ENCODE measurements around the gene RGPD5. TPM values are rescaled to one million over a fixed set of nuclear protein-coding genes. Genes with fewer than 3 reads are reported as not detected.
"Not testable (repeated sequence)": the region's sequence is repeated elsewhere in the genome, so short reads cannot be mapped to it uniquely, and the experiment has no call there.

RGPD5 gene
- total RNA-seq, 4 donors from 2014 or later: 13.6 to 52.6 (median 33.4) TPM

DNA sequence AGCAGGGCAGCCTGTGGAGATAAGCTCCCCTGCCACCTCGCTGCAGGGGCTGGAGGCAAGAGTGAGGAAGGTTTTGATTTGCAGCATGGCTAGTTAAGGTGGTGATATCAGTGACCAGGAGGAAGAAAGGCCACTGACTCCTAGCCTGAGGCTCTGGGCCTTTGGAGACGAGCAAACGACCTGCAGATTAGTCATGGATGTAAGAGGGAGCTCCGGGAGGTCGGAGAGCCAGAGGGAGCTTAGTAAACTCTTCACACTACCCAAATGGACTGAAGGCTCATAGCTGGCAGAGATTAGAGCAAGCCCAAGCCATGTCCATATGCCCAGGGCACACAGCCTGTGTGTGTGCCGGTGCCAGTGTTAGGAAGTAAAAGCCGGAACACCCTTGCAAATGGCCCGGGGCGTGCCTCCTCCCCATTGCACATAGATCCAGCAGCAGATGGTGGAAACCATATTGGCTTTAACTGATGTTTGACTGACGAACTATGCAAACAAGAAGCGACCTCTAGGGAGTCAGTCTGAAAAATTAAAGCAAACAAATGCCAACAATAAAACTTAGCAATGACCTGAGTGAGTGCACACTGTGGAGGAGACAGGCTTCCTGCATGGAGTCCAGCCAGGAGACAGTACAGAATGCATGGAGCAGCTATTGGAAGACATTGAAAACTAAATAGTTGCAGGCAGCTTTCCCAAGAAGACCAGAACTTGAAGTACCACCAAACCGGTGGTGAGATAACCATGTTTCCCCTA, 2.4 kb upstream of the RGPD5 start:
- ATAC-seq, H3K36me3 ChIP-seq: not testable (repeated sequence)
- no CpG with 5 or more reads among the region's 12 CpGs for WGBS, 2 donors (ENCODE audit: low coverage in 1 of 2)

DNA sequence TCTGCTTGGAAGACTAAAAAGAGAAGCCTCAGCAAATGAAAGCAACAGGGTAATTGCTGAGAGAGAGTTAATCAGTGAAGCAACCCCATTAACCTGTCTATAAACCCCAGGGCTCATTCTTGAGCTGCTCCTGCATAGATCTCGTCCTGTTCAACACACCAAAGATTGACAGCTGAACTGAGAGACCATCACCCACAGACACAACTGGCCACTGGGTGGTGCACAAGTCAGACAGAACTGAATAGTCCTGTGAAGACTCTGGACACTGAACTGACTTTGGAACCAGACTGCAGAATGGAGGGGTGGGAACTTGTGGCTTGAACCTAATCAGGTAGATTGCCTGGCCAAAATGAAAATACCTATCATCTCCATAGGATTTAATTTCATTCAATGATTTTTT, 1.4 kb upstream of the RGPD5 start:
- H3K27ac ChIP-seq, H3K4me3 ChIP-seq, H3K27me3 ChIP-seq, ATAC-seq, H3K9me3 ChIP-seq, H3K4me1 ChIP-seq, H3K36me3 ChIP-seq: not testable (repeated sequence)
- WGBS, 2 donors (ENCODE audit: low coverage in 1 of 2): no CpG with 5 or more reads among the region's 1 CpG

More for the DNA sequence above, 2.4 kb upstream of the RGPD5 start:
- not testable (repeated sequence) for H3K4me3 ChIP-seq, H3K27ac ChIP-seq, H3K9me3 ChIP-seq, H3K27me3 ChIP-seq, H3K4me1 ChIP-seq

DNA sequence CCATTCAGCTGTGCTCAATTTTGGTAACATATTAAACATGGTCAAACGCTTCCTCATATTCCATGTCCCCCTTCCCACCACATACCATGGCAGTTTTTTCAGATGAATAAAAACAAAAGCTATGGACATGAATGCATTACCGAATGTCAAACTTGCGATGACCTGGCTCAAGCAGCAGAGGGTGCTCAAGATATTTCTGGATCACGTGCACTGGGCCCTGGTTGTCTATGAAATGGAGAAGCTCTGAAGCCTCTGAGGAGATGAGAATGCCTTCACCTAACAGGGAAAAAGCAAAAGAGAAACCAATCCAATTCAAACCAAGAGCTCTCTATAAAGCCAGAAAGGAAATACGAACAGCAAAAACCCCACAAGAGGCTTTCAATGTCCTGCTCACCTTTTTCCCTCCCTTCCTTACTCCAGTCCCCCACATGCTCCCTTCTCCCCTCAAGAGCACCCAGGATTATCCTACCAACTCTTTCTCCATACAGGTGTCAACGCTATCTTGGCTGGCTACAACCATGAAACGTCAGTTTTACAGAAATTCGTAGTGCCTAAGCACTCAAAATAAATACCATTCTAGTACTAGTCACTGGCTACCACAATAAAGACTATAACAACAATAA, 77.1 kb downstream of the RGPD5 start:
- WGBS, 2 donors (ENCODE audit: low coverage in 1 of 2): no CpG with 5 or more reads among the region's 8 CpGs
- not testable (repeated sequence) for H3K36me3 ChIP-seq, H3K4me1 ChIP-seq, H3K27ac ChIP-seq, H3K27me3 ChIP-seq, H3K4me3 ChIP-seq, H3K9me3 ChIP-seq
- ATAC-seq: peak; percentile 73

DNA sequence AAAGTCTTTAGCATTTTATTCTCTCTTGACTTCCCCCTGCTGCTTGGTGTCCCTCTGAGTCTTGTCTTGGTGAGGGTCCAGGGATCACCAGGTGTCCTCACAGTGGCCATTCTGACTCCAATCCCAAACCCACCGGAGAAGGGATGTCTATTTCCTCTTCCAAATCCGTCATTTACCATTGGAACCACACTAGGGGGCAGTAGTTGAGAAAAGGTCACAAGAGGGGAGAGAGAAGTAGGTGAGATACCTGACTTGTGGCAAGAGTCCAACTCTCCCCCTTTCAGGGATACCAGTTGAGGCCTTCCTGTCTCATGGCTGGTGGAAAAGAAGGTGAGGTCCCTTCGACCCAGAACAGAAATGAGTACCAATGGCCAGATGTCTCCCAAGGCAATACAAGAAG, 82.5 kb downstream of the RGPD5 start:
- not testable (repeated sequence) for H3K27ac ChIP-seq, H3K4me3 ChIP-seq, H3K4me1 ChIP-seq, H3K9me3 ChIP-seq, H3K27me3 ChIP-seq, ATAC-seq, H3K36me3 ChIP-seq
- no CpG with 5 or more reads among the region's 3 CpGs for WGBS, 2 donors (ENCODE audit: low coverage in 1 of 2)

DNA sequence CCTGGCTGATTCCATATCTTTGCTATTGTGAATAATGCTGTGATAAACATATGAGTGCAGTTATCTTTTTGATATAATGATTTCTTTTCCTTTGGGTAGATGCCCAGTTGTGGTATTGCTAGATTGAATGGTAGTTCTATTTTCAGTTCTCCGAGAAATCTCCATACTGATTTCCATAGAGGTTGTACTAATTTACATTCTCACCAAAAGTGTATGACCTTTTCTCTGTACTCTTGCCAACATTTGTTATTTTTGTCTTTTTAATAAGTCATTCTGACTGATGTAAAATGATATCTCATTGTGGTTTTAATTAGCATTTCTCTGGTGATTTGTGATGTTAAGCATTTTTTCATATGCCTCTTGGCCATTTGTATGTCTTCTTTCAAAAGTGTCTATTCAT, 88.0 kb downstream of the RGPD5 start:
- H3K4me1 ChIP-seq, H3K36me3 ChIP-seq, ATAC-seq, H3K4me3 ChIP-seq, H3K27ac ChIP-seq, H3K27me3 ChIP-seq, H3K9me3 ChIP-seq: not testable (repeated sequence)
- WGBS, 2 donors (ENCODE audit: low coverage in 1 of 2): no CpG with 5 or more reads among the region's 1 CpG

DNA sequence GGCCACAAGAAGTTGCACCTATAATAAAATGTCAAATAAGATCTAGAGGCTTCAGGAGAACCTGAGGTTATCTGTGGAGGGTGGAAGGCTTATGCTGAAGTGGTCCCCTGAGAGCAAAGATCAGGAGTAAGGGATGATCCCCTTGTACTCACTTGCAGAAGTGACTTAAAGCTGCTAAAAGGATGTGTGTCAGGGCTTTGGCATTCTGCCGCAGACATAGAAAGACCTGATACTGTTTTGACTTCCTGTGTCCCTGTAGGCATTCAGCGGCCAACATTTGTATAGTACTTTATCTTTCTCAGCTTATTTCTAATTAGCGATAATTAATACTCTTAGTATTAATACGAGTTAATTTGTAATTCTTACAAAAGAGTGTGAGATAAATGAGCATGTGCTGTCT, 94.3 kb downstream of the RGPD5 start:
- H3K27me3 ChIP-seq, ATAC-seq: not testable (repeated sequence)
- WGBS, 2 donors (ENCODE audit: low coverage in 1 of 2): no CpG with 5 or more reads among the region's 4 CpGs

DNA sequence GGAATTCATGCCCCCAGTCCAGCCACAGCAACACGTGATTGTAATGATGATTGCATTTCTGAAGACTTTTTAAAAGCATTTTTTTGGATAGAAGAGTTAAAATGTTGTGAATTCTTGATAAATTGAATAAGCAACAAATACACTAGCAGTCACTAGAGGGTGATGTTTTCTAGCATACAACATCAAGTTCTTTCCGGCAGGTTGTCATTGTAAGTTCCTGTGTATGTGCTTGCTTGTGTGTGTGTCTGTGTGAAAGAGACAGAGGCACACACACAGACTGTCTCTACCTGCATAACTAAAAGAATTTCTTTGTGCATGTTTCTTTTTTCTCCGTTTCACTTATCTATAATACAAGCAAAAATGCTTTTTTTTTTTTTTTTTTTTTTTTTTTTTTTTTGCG, 95.8 kb downstream of the RGPD5 start:
- ATAC-seq, H3K9me3 ChIP-seq, H3K4me3 ChIP-seq, H3K27ac ChIP-seq, H3K4me1 ChIP-seq, H3K27me3 ChIP-seq, H3K36me3 ChIP-seq: not testable (repeated sequence)
- no CpG with 5 or more reads among the region's 4 CpGs for WGBS, 2 donors (ENCODE audit: low coverage in 1 of 2)

More for the DNA sequence above, 94.3 kb downstream of the RGPD5 start:
- not testable (repeated sequence) for H3K4me3 ChIP-seq, H3K4me1 ChIP-seq, H3K27ac ChIP-seq, H3K9me3 ChIP-seq, H3K36me3 ChIP-seq

DNA sequence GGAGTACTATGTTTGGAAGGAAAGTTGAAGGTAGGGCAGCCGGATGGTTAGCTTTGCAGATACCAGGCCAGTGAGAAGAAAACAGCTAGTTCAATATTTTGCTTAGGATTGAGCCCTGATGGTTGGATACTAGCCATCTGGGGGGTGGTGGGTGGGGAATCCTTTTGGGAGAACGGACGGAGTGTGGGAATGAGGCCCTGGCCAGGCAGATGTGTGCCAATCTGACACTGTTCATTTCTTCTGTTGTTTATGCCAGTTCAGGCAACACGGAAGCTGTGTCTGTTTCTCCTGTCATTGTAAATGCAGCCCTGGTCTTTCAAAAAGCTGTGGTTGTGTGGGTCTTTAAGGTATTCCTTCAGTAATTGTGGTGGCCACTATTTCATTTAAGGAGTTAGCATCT, 96.9 kb downstream of the RGPD5 start:
- H3K36me3 ChIP-seq, ATAC-seq: not testable (repeated sequence)

DNA sequence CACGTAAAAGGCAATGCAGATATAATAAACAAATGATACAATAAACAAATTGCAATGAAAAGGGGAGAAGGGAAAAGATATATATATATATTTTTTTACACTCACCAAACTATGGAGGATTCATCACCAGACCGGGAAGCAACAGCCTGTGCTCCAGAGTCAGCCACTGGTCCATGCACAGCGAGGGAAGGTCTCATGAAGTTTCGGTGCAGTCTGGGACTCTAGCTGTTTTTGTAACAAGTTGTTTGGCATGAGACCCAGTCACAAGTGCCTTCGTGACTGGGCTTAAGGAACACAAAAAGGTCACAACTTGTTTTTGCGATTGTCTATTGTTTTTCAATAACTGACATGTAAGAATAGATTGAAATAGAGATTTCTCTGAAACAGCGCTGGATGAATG, 99.6 kb downstream of the RGPD5 start:
- H3K4me3 ChIP-seq, ATAC-seq, H3K36me3 ChIP-seq, H3K27me3 ChIP-seq, H3K4me1 ChIP-seq, H3K9me3 ChIP-seq, H3K27ac ChIP-seq: not testable (repeated sequence)
- no CpG with 5 or more reads among the region's 7 CpGs for WGBS, 2 donors (ENCODE audit: low coverage in 1 of 2)

More for the DNA sequence above, 96.9 kb downstream of the RGPD5 start:
- not testable (repeated sequence) for H3K9me3 ChIP-seq, H3K27me3 ChIP-seq, H3K4me1 ChIP-seq, H3K4me3 ChIP-seq, H3K27ac ChIP-seq
- no CpG with 5 or more reads among the region's 4 CpGs for WGBS, 2 donors (ENCODE audit: low coverage in 1 of 2)

DNA sequence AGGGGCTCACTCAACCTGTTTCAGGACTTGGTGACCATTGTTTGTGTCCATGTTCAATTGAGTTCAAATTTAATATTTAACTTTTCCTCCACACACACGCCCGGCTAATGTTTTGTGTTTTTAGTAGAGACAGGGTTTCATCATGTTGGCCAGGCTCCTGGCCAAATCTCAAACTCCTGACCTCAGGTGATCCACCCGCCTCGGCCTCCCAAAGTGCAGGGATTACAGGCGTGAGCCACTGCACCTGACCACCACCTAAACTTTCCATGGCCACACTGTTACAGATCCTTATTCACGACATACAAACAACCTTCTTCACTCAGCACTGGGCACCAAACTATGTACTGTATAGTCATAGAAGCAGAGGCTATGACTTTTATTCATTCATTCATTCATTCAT, 100.0 kb downstream of the RGPD5 start:
- H3K36me3 ChIP-seq, H3K27me3 ChIP-seq, H3K4me1 ChIP-seq, H3K9me3 ChIP-seq, H3K27ac ChIP-seq, ATAC-seq, H3K4me3 ChIP-seq: not testable (repeated sequence)
- WGBS, 2 donors (ENCODE audit: low coverage in 1 of 2): no CpG with 5 or more reads among the region's 6 CpGs

DNA sequence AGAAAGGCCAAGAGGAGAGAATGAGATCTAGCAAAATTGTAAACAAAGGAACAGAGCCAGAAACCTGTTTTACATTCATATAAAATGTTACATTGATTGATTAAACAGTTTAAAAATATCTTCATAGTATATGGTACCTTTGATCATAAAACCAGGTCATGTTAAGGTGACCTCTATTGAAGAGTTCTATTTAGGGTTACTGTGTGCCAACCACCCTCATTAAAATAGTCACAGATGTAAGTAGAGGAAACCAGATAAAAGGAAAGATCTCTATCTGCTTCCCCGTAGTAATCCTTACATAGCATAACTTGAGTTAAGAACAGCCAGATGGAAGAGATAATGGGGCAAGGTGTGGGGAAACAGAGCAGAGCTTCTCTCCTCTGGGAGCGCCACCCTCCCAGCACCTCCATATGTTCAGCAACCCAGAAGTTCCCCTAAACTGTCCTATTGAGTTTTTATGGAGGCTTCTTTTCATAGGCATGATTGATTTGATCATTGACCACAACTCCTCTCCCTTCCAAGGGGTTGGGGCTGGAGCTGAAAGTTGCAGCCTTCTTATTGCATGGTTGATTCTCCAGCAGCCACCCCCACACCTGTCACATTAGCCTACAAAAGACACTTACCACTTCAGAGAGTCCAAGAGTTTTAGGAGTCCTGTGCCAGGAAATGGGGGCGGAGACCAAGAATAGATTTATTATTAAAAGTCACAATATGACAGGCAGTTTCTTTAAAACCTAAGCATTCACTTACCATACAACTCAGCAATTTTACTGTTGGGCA, 101.2 kb downstream of the RGPD5 start:
- not testable (repeated sequence) for H3K36me3 ChIP-seq, H3K4me1 ChIP-seq, H3K27me3 ChIP-seq, H3K4me3 ChIP-seq, H3K27ac ChIP-seq, H3K9me3 ChIP-seq, ATAC-seq
- WGBS, 2 donors (ENCODE audit: low coverage in 1 of 2): no CpG with 5 or more reads among the region's 3 CpGs

DNA sequence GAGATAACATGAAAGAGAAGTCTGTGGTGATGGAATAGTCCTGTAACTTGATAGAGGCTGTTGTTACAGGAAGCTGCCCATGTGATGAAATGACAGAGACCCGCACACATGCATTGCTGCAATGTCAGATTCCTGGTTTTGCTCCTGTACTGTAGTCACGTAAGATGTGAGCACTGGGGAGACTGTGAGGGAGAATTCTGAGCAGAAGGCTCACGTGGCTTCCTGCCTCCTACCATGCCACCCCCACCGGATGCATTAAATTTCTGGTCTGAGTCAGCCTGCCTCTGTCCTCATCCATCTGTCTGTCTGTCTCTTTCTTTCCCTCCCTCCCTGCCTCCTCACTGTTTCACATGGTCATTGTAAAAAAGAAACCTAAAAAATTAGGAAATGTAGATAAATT, 102.1 kb downstream of the RGPD5 start:
- no CpG with 5 or more reads among the region's 4 CpGs for WGBS, 2 donors (ENCODE audit: low coverage in 1 of 2)

DNA sequence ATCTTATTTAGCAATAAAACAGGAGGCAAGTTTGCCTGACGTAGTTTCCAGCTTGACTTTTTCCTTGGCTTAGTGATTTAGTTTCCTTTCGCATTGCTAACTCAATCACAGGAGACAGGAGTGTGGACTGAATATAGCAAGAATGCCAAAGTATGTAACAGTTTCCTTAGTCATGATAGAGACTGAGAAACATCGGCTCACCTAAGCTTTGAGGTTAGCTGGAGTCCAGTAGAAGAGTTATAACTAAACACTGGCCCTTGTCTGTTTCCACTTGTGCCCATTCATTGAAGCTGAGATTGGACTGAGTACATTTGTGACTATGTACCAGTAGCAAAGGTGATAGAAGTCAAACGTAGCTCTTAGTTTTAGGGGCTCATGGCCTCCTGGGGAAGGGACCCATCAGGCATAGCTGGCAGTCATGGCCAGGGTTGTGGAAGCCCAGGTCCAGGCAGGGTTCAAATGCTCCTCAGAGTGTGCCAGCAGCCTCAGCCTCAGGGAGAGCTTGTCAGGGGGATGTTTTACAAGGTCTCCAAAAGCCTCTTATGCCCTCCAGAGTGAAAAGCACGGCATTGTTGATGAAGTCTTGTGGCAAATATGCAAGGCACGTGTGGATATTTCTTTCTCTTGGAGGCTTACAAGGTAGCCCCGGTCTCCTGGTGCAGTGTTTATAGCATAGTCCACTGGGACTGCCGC, 103.8 kb downstream of the RGPD5 start:
- not testable (repeated sequence) for H3K4me1 ChIP-seq, H3K9me3 ChIP-seq, H3K36me3 ChIP-seq, H3K27me3 ChIP-seq, H3K4me3 ChIP-seq, H3K27ac ChIP-seq
- peak; percentile 38 for ATAC-seq
- no CpG with 5 or more reads among the region's 8 CpGs for WGBS, 2 donors (ENCODE audit: low coverage in 1 of 2)

More for the DNA sequence above, 102.1 kb downstream of the RGPD5 start:
- not testable (repeated sequence) for H3K4me1 ChIP-seq, ATAC-seq, H3K9me3 ChIP-seq, H3K36me3 ChIP-seq, H3K4me3 ChIP-seq, H3K27me3 ChIP-seq, H3K27ac ChIP-seq

Measured in gastroesophageal sphincter (tissue), 4 donors.